LNCaP clone FGC (cell line): Measurements from ENCODE around the gene SLC1A2.

Experiments
- DNase-seq: peaks from one replicate; pipeline ENCODE4 v3.0.0-alpha.2; 2011; ENCODE audit warnings: low read depth
- H3K4me3 ChIP-seq: 2 replicates; pipeline ENCODE4 v1.5.1; 2011; ENCODE audit warnings: mild to moderate bottlenecking, low read depth, low read length, control low read depth
- TF ChIP-seq, protein P1 (sequence below): IDR thresholded peaks from 2 replicates; pipeline ENCODE4 v1.5.1; 2012; ENCODE audit warnings: mild to moderate bottlenecking; ENCODE audit not compliant: control insufficient read depth, insufficient read depth; ENCODE audit errors: extremely low read depth

Gene SLC1A2

GRCh38 chr11:35204614-35205013, 214.7 kb downstream of the SLC1A2 start:
- H3K4me3 ChIP-seq: no peak overlapping the region
- DNase-seq: no peak
- TF ChIP-seq, protein P1, sequence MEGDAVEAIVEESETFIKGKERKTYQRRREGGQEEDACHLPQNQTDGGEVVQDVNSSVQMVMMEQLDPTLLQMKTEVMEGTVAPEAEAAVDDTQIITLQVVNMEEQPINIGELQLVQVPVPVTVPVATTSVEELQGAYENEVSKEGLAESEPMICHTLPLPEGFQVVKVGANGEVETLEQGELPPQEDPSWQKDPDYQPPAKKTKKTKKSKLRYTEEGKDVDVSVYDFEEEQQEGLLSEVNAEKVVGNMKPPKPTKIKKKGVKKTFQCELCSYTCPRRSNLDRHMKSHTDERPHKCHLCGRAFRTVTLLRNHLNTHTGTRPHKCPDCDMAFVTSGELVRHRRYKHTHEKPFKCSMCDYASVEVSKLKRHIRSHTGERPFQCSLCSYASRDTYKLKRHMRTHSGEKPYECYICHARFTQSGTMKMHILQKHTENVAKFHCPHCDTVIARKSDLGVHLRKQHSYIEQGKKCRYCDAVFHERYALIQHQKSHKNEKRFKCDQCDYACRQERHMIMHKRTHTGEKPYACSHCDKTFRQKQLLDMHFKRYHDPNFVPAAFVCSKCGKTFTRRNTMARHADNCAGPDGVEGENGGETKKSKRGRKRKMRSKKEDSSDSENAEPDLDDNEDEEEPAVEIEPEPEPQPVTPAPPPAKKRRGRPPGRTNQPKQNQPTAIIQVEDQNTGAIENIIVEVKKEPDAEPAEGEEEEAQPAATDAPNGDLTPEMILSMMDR: no peak
